ENCODE data around the gene COQ8A. TPM values are rescaled to one million over a fixed set of nuclear protein-coding genes. Genes with fewer than 3 reads are reported as not detected.

Gene COQ8A
- total and polyA plus RNA-seq, 2 donors (not counting 1 experiment from before 2014, with no cell fraction given): 3.8 to 19.7 TPM

DNA sequence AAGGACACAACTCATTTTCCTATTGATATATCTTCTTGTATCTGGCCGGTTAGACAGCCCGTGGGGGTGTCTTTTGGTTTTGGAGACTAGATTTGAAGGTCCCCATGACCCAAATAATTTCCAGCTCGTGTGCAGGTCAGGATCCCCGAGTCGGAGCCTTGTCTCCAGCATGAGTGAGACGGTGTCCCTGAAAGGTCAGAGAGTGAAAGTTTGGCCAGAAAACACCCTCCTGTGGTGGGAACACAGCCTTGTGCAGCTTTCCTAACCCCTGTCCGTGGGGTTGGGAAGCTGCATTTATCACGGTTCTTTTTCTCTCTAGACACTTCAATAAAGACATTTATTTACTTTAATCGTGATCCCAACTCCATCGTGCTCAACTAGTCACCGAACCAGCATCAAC is 17.6 kb downstream of the COQ8A start:
- H2AFZ ChIP-seq (ENCODE audit: low read length): no peak overlapping the region
- H3K9ac ChIP-seq (ENCODE audit: insufficient read depth, low read length): no peak overlapping the region
- H3K9me3 ChIP-seq (ENCODE audit: control insufficient read depth, insufficient read depth, low read depth, low read length): no peaks in the 10 kb centered on the region
- DNase-seq (ENCODE audit: low read depth in 2 of 2): no peak
- H3K4me2 ChIP-seq (ENCODE audit: extremely low read depth, insufficient read depth, low read length): no peak overlapping the region
- H3K79me2 ChIP-seq (ENCODE audit: control insufficient read depth, insufficient read depth, low read length): no peaks in the 10 kb centered on the region
- H3K27ac ChIP-seq (ENCODE audit: insufficient read depth, low read length): no peak overlapping the region
- H4K20me1 ChIP-seq (ENCODE audit: control insufficient read depth, extremely low read depth, insufficient read depth, low read length): no peaks in the 10 kb centered on the region
- H3K4me3 ChIP-seq (replicated peaks in 1 of 4; ENCODE audit: control extremely low read depth in 1 of 4, insufficient read depth in 1 of 4, low read depth in 3 of 4, low read length in 4 of 4): no peak overlapping the region
- no peak for TF ChIP-seq EZH2 (IDR thresholded peaks at IDR 0.05; ENCODE audit: low read length, missing control alignments)
- TF ChIP-seq, protein P1, sequence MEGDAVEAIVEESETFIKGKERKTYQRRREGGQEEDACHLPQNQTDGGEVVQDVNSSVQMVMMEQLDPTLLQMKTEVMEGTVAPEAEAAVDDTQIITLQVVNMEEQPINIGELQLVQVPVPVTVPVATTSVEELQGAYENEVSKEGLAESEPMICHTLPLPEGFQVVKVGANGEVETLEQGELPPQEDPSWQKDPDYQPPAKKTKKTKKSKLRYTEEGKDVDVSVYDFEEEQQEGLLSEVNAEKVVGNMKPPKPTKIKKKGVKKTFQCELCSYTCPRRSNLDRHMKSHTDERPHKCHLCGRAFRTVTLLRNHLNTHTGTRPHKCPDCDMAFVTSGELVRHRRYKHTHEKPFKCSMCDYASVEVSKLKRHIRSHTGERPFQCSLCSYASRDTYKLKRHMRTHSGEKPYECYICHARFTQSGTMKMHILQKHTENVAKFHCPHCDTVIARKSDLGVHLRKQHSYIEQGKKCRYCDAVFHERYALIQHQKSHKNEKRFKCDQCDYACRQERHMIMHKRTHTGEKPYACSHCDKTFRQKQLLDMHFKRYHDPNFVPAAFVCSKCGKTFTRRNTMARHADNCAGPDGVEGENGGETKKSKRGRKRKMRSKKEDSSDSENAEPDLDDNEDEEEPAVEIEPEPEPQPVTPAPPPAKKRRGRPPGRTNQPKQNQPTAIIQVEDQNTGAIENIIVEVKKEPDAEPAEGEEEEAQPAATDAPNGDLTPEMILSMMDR (conservative IDR thresholded peaks at IDR 0.05 in 1 of 2, IDR thresholded peaks at IDR 0.05 in 1 of 2; ENCODE audit: low read depth in 1 of 2, low read length in 2 of 2): no peak
- H3K27me3 ChIP-seq (ENCODE audit: control insufficient read depth, insufficient read depth, low read length): no peaks in the 10 kb centered on the region
- no peaks in the 10 kb centered on the region for H3K4me1 ChIP-seq (ENCODE audit: control insufficient read depth, extremely low read depth, insufficient read depth, low read length)
- H3K36me3 ChIP-seq (ENCODE audit: control insufficient read depth, insufficient read depth, low read length): no peaks in the 10 kb centered on the region

- no peaks in the 10 kb centered on the region for H4K20me1 ChIP-seq (ENCODE audit: control insufficient read depth, extremely low read depth, insufficient read depth, low read length)
- TF ChIP-seq, protein P1 (conservative IDR thresholded peaks at IDR 0.05 in 1 of 2, IDR thresholded peaks at IDR 0.05 in 1 of 2; ENCODE audit: low read depth in 1 of 2, low read length in 2 of 2): no peak
- no peak for TF ChIP-seq EZH2 (IDR thresholded peaks at IDR 0.05; ENCODE audit: low read length, missing control alignments)
- H2AFZ ChIP-seq (ENCODE audit: low read length): no peak overlapping the region
- no peak overlapping the region for H3K4me2 ChIP-seq (ENCODE audit: extremely low read depth, insufficient read depth, low read length)
- no peaks in the 10 kb centered on the region for H3K4me1 ChIP-seq (ENCODE audit: control insufficient read depth, extremely low read depth, insufficient read depth, low read length)
- no peak for DNase-seq (ENCODE audit: low read depth in 2 of 2)
- H3K36me3 ChIP-seq (ENCODE audit: control insufficient read depth, insufficient read depth, low read length): no peaks in the 10 kb centered on the region
- no peaks in the 10 kb centered on the region for H3K27me3 ChIP-seq (ENCODE audit: control insufficient read depth, insufficient read depth, low read length)
- H3K79me2 ChIP-seq (ENCODE audit: control insufficient read depth, insufficient read depth, low read length): no peaks in the 10 kb centered on the region
- no peaks in the 10 kb centered on the region for H3K9me3 ChIP-seq (ENCODE audit: control insufficient read depth, insufficient read depth, low read depth, low read length)
- no peak overlapping the region for H3K27ac ChIP-seq (ENCODE audit: insufficient read depth, low read length)
- no peak overlapping the region for H3K4me3 ChIP-seq (replicated peaks in 1 of 4; ENCODE audit: control extremely low read depth in 1 of 4, insufficient read depth in 1 of 4, low read depth in 3 of 4, low read length in 4 of 4)
- H3K9ac ChIP-seq (ENCODE audit: insufficient read depth, low read length): no peak overlapping the region
Measured at GRCh38 chr1:226958300-226958699, 18.2 kb downstream of the COQ8A start.

- no peak for TF ChIP-seq EZH2 (IDR thresholded peaks at IDR 0.05; ENCODE audit: low read length, missing control alignments)
- TF ChIP-seq, protein P1 (conservative IDR thresholded peaks at IDR 0.05 in 1 of 2, IDR thresholded peaks at IDR 0.05 in 1 of 2; ENCODE audit: low read depth in 1 of 2, low read length in 2 of 2): no peak
- Histone ChIP-seq H3K9me3 (ENCODE audit: control insufficient read depth, insufficient read depth, low read depth, low read length) (no peaks in the 10 kb centered on the region), H3K27me3 (ENCODE audit: control insufficient read depth, insufficient read depth, low read length) (no peaks in the 10 kb centered on the region), H3K9ac (ENCODE audit: insufficient read depth, low read length) (no peak overlapping the region), H3K4me2 (ENCODE audit: extremely low read depth, insufficient read depth, low read length) (no peak overlapping the region), H3K36me3 (ENCODE audit: control insufficient read depth, insufficient read depth, low read length) (no peaks in the 10 kb centered on the region), H2AFZ (ENCODE audit: low read length) (no peak overlapping the region), H3K79me2 (ENCODE audit: control insufficient read depth, insufficient read depth, low read length) (no peaks in the 10 kb centered on the region), H4K20me1 (ENCODE audit: control insufficient read depth, extremely low read depth, insufficient read depth, low read length) (no peaks in the 10 kb centered on the region), H3K27ac (ENCODE audit: insufficient read depth, low read length) (no peak overlapping the region), H3K4me1 (ENCODE audit: control insufficient read depth, extremely low read depth, insufficient read depth, low read length) (no peaks in the 10 kb centered on the region), H3K4me3 (replicated peaks in 1 of 4; ENCODE audit: control extremely low read depth in 1 of 4, insufficient read depth in 1 of 4, low read depth in 3 of 4, low read length in 4 of 4) (no peak overlapping the region)
- DNase-seq (ENCODE audit: low read depth in 2 of 2): no peak
Measured at GRCh38 chr1:226960256-226960655, 20.2 kb downstream of the COQ8A start.

Data from fibroblast of lung (primary cell).